Measurements from ENCODE around the gene NFKBIZ. TPM values are rescaled to one million over a fixed set of nuclear protein-coding genes. Genes with fewer than 3 reads are reported as not detected.
A peak's percentile ranks its signal among the peaks of the same experiment; 100 is the strongest.

Gene NFKBIZ
- polyA plus RNA-seq, 1 experiment, result 27.3 TPM

DNA sequence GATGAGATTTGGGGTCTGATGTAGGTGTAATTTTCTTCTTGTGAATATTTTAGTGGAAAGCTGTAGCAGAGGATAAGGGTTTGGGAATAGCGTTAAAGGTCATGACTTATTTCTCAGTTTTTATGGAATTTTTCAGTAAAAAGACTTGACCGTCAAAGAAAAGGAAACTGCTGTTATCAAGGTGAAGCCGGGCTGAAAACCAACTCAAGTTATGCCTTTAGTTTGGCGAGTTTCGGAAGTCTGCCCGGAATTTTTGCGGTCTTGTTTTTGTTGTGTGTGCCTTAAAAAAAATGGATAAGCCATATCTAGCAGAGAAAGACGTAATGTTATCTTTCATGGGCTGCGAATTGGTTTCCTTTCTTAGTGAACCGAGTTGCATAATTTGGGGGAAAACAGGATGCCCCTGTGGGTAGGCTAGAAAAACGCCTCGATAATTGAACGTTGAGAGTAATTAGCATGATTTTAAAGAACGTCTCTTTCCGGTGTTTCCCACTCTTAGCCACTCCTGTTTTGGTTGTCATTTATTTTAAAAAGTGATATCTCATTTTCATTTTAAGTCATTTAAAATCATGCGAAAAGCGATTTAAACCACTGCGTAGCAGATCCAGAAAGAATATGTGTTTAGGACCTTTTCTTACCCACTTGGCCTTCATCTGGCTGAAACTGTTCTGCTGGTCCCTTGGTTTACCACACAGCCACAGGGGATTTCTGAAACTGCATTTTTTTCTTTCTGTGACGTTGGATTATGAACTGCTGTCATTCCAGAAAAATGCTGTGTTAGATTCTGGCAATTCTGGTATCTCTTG, 1.1 kb downstream of the NFKBIZ start:
- no peak for DNase-seq (ENCODE audit: low read depth, low spot score)
- H3K27me3 ChIP-seq (ENCODE audit: control insufficient read depth, insufficient read depth, low read length), result no peaks in the 10 kb centered on the region
- no peaks in the 10 kb centered on the region; the same call in 1 of the 2 replicates for H3K9me3 ChIP-seq (ENCODE audit: control insufficient read depth, insufficient read depth, low read length)
- TF ChIP-seq, protein P1, sequence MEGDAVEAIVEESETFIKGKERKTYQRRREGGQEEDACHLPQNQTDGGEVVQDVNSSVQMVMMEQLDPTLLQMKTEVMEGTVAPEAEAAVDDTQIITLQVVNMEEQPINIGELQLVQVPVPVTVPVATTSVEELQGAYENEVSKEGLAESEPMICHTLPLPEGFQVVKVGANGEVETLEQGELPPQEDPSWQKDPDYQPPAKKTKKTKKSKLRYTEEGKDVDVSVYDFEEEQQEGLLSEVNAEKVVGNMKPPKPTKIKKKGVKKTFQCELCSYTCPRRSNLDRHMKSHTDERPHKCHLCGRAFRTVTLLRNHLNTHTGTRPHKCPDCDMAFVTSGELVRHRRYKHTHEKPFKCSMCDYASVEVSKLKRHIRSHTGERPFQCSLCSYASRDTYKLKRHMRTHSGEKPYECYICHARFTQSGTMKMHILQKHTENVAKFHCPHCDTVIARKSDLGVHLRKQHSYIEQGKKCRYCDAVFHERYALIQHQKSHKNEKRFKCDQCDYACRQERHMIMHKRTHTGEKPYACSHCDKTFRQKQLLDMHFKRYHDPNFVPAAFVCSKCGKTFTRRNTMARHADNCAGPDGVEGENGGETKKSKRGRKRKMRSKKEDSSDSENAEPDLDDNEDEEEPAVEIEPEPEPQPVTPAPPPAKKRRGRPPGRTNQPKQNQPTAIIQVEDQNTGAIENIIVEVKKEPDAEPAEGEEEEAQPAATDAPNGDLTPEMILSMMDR (IDR thresholded peaks at IDR 0.05; ENCODE audit: low read depth, low read length), result no peak
- ChIA-PET CTCF (interaction anchor here (0.8 to 2.3 kb wide), 4 partner anchors 12 to 378 kb away, joined by 3 to 23 read pairs (median 6); no protein-coding TSS in a partner anchor), POLR2A (interaction anchor here (0.8 to 3.1 kb wide), 16 partner anchors 11 to 379 kb away, joined by 3 to 39 read pairs (median 7); partner anchors contain the start of genes CEP97 and NXPE3)
- peak overlapping the region; percentile 77 for H3K4me3 ChIP-seq (ENCODE audit: low read depth, low read length)
- peak overlapping the region; percentile 75 for H3K27ac ChIP-seq (ENCODE audit: low read depth, low read length)

DNA sequence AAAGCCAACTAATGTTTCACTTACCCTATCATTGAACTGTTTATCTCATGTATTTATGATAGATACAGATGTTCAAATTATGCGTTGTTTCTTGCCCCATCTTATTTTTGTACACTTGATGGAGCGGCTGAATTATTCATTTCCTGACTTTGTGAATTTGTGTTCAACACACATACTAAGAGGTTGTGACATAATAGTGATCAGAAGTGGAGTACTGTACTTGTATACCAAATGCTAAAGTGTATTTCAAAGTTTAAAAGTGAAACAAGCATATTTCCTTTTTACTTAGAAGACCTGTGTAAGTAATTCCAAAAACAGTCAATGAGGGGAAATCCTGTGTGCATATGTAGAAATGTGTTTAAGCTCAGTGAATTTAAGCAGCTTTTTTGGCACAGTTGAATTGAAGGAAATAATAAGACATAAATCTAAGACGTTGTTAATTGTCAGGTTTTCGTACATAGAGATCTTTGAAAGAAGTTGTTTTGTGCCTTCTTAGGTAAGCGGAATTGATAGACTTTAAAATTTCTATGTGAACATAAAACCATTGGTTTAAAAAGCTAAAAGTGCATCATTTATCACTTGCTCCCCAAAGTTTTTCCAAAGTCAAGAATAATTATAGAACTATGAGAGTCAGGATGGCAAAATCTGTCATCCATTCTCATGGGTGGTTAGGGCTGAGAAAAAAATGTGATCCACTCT, 1.9 kb downstream of the NFKBIZ start:
- Histone ChIP-seq H3K9me3 (ENCODE audit: control insufficient read depth, insufficient read depth, low read length) (no peaks in the 10 kb centered on the region; the same call in 1 of the 2 replicates), H3K27me3 (ENCODE audit: control insufficient read depth, insufficient read depth, low read length) (no peaks in the 10 kb centered on the region), H3K4me3 (ENCODE audit: low read depth, low read length) (peak overlapping the region; percentile 77), H3K27ac (ENCODE audit: low read depth, low read length) (no peak overlapping the region)
- no peak for DNase-seq (ENCODE audit: low read depth, low spot score)
- ChIA-PET POLR2A (interaction anchor here (1.0 to 1.3 kb wide), 3 partner anchors 10 to 374 kb away, joined by 3 to 4 read pairs (median 4); partner anchors contain the start of gene NXPE3), CTCF (interaction anchor here (1.0 to 2.3 kb wide), 5 partner anchors 37 to 685 kb away, joined by 3 to 23 read pairs (median 10); no protein-coding TSS in a partner anchor)
- TF ChIP-seq, protein P1 (IDR thresholded peaks at IDR 0.05; ENCODE audit: low read depth, low read length), result no peak

- H3K27me3 ChIP-seq (ENCODE audit: control insufficient read depth, insufficient read depth, low read length), result no peaks in the 10 kb centered on the region
- ChIA-PET CTCF (interaction anchor here (1.0 to 2.3 kb wide), 7 partner anchors 12 to 684 kb away, joined by 3 to 23 read pairs (median 9); no protein-coding TSS in a partner anchor), POLR2A (interaction anchor here (1.0 to 1.3 kb wide), 3 partner anchors 9 to 373 kb away, joined by 3 to 4 read pairs (median 4); partner anchors contain the start of gene NXPE3)
- no peaks in the 10 kb centered on the region; the same call in 1 of the 2 replicates for H3K9me3 ChIP-seq (ENCODE audit: control insufficient read depth, insufficient read depth, low read length)
- TF ChIP-seq, protein P1 (IDR thresholded peaks at IDR 0.05; ENCODE audit: low read depth, low read length), result no peak
- peak overlapping the region; percentile 77 for H3K4me3 ChIP-seq (ENCODE audit: low read depth, low read length)
- no peak for DNase-seq (ENCODE audit: low read depth, low spot score)
- H3K27ac ChIP-seq (ENCODE audit: low read depth, low read length), result no peak overlapping the region
Observed at GRCh38 chr3:101851850-101852714, 2.8 kb downstream of the NFKBIZ start.

DNA sequence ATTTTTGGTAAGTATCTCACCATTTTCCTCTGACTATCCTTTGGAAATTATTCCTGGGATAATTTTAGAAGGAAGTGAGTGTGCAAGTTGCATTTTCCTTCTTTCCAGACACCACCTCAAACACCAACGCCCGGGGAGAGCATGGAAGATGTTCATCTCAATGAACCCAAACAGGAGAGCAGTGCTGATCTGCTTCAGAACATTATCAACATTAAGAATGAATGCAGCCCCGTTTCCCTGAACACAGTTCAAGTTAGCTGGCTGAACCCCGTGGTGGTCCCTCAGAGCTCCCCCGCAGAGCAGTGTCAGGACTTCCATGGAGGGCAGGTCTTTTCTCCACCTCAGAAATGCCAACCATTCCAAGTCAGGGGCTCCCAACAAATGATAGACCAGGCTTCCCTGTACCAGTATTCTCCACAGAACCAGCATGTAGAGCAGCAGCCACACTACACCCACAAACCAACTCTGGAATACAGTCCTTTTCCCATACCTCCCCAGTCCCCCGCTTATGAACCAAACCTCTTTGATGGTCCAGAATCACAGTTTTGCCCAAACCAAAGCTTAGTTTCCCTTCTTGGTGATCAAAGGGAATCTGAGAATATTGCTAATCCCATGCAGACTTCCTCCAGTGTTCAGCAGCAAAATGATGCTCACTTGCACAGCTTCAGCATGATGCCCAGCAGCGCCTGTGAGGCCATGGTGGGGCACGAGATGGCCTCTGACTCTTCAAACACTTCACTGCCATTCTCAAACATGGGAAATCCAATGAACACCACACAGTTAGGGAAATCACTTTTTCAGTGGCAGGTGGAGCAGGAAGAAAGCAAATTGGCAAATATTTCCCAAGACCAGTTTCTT, 3.9 kb downstream of the NFKBIZ start:
- Histone ChIP-seq H3K27ac (ENCODE audit: low read depth, low read length) (no peak overlapping the region), H3K4me3 (ENCODE audit: low read depth, low read length) (no peak overlapping the region), H3K9me3 (ENCODE audit: control insufficient read depth, insufficient read depth, low read length) (no peaks in the 10 kb centered on the region; the same call in 1 of the 2 replicates), H3K27me3 (ENCODE audit: control insufficient read depth, insufficient read depth, low read length) (no peaks in the 10 kb centered on the region)
- DNase-seq (ENCODE audit: low read depth, low spot score), result no peak
- CTCF ChIA-PET, result interaction anchor here (0.9 to 2.3 kb wide), 6 partner anchors 10 to 376 kb away, joined by 3 to 23 read pairs (median 8); no protein-coding TSS in a partner anchor
- TF ChIP-seq, protein P1 (IDR thresholded peaks at IDR 0.05; ENCODE audit: low read depth, low read length), result no peak
- POLR2A ChIA-PET, result interaction anchor here (0.7 kb wide), 1 partner anchor 26 kb away, joined by 5 read pairs; no protein-coding TSS in a partner anchor

Measured in AG04450 (cell line).